Kidney glomerular epithelial cell (primary cell): ENCODE measurements around the gene RAPGEF3.

Experiments used
- DNase-seq: peaks from one replicate; lab custom pipeline; 2025; lab: John Stamatoyannopoulos, UW

Gene RAPGEF3

GRCh38 chr12:47686645-47687240, 71.9 kb downstream of the RAPGEF3 start:
- DNase-seq, result peak; percentile 51
